MG63 (cell line): ENCODE data around the gene FRMPD2. TPM values are rescaled to one million over a fixed set of nuclear protein-coding genes. Genes with fewer than 3 reads are reported as not detected.

Source experiments
- DNase-seq: peaks from one replicate; pipeline ENCODE4 v3.0.0-alpha.2; 2020
- H3K27me3 ChIP-seq: fragments of 250-450 bp; sonication (Bioruptor Pico); 2 replicates; pipeline ENCODE4 v1.5.1; 2020; ENCODE audit warnings: mild to moderate bottlenecking, moderate library complexity
- H3K36me3 ChIP-seq: fragments of 250-450 bp; sonication (Bioruptor Pico); 2 replicates; pipeline ENCODE4 v1.5.1; 2020; ENCODE audit warnings: mild to moderate bottlenecking, moderate library complexity
- H3K4me3 ChIP-seq: fragments of 250-450 bp; sonication (Bioruptor Pico); 2 replicates; pipeline ENCODE4 v1.5.1; 2020; ENCODE audit warnings: mild to moderate bottlenecking, moderate library complexity
- H3K9me3 ChIP-seq: fragments of 250-450 bp; sonication (Bioruptor Pico); 2 replicates; pipeline ENCODE4 v1.5.1; 2020; ENCODE audit warnings: mild to moderate bottlenecking, moderate library complexity
- total RNA-seq: library from RNA; depleted of rRNA; stranded (reverse); fragments of >200 nt; shearing (Covaris generic); gene quantifications from 2 replicates; pipeline ENCODE4 v1.2.3, GENCODE V29; 2014; ENCODE audit warnings: low replicate concordance

FRMPD2 gene
- total RNA-seq, 1 experiment from 2014 or later, result 1.2 TPM

DNA sequence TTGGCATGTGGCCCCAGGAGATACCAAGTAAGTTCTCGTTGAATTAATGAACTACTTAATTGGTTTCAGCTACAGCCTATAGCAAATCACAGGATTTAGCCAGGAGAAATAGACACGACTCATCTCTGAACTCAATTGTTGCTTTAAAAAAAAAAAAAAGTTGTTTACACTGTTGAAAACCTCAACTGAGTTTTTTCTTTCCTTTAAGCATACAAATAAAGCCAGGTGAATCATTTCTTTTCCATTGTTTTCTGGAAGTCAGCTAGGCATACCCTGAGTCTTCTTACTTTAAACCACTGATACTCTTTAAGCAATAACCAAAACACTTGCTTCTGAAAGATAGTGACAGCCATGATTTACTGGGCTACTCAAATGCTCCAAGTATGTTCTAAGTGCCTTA is 755 bp downstream of the FRMPD2 start:
- H3K27me3 ChIP-seq, result no peaks in the 10 kb centered on the region; the same call in 1 of the 2 replicates
- no peak overlapping the region for H3K4me3 ChIP-seq
- no peaks in the 10 kb centered on the region for H3K9me3 ChIP-seq
- DNase-seq, result no peak
- H3K36me3 ChIP-seq, result no peaks in the 10 kb centered on the region

DNA sequence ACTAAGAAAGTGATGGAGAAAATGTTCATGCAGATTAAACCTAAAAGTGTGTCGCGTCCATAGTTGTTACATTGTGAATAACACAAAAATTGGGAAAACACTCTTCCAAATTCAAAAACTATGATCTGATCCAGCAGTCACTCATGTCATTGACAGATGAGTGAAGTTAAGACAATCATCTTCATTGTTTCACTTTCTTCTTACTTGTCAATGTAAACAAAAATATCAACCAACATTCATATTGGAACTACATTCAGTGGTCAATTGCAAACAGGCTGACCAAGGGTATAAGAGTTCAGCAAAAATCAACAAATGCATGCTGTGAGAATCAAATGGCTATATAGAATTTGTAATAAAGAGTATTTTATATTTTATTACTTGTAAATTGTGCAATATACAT is 1.8 kb downstream of the FRMPD2 start:
- no peaks in the 10 kb centered on the region for H3K36me3 ChIP-seq
- H3K27me3 ChIP-seq, result no peaks in the 10 kb centered on the region; the same call in 1 of the 2 replicates
- H3K4me3 ChIP-seq, result no peak overlapping the region
- DNase-seq, result no peak
- H3K9me3 ChIP-seq, result no peaks in the 10 kb centered on the region

DNA sequence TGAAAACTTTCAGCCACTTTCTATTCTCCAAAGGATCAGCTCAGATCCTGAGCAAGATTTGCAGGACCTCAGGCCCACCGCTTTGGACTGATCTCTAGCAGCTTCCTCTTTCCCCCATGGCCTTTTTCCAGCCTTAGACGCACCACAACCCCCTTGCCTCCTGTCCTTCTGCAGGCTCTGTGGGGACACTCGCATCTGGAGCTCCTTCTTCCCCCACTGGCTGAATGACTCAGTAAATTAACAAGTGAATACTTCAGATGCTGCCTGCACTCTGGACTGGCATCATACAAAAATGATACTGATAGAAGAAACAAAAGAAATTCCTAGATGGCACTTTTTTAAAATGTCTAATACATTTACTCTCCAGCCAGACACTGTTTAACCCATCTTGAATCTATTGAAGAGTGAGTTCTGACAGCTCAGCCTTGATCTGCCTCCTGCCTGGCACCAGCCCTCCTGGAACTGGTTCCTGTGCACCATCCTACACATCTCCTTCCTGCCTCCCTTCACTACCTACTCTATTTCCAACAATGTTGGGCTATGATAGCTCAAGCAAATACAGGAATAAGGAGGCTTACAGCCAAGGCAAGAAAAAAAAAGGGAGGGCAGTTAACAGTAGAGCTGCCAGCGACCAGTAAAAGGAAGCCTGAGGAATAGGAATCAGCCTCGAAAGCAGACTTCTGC is 3.3 kb downstream of the FRMPD2 start:
- Histone ChIP-seq H3K27me3 (no peaks in the 10 kb centered on the region; the same call in 1 of the 2 replicates), H3K36me3 (no peaks in the 10 kb centered on the region), H3K4me3 (no peak overlapping the region), H3K9me3 (no peaks in the 10 kb centered on the region)
- no peak for DNase-seq

DNA sequence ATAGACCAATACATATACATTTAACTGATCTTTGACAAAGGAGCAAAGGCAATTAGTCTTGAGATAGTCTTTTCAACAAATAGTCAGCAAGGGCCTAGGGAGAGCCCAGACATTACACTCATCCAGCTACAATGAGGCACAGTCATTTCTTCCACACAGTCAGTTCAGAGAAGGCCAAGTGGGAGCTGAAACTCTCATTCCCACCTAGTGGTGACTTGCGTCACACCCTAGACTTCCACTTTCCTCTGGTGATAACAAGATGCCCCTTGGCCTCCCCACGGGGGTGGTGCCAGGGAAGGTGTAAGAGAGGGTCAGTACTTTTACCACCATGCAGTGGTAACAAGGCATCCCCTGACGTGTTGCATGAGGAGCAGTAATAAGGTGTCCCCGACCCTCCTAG is 8.0 kb downstream of the FRMPD2 start:
- H3K27me3 ChIP-seq, result peaks cover 6% of the 10 kb centered on the region; the same call in 1 of the 2 replicates
- H3K36me3 ChIP-seq, result no peaks in the 10 kb centered on the region
- H3K4me3 ChIP-seq, result no peak overlapping the region
- no peak for DNase-seq
- no peaks in the 10 kb centered on the region for H3K9me3 ChIP-seq

DNA sequence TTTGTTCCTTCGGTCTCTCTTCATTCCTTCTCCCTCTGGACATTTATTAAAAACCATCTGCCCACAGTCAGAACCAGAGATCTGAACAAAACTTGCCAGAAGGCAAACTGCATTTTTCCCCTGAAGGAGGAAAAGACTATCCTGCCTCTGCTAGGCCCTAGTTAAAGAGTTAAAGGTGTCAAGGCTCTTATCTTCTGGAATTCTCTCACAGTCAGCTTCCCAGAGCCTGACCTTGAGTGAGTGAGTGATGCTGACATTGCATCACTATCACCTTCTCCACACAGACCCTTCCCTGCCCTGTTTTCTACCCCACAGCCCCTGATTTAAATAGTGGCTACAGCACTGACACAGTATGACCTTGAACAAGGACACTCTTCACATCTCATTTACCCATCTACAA is 16.4 kb downstream of the FRMPD2 start:
- no peaks in the 10 kb centered on the region for H3K9me3 ChIP-seq
- H3K27me3 ChIP-seq, result peaks cover 6% of the 10 kb centered on the region; the same call in 1 of the 2 replicates
- H3K4me3 ChIP-seq, result no peak overlapping the region
- H3K36me3 ChIP-seq, result no peaks in the 10 kb centered on the region
- DNase-seq, result no peak

DNA sequence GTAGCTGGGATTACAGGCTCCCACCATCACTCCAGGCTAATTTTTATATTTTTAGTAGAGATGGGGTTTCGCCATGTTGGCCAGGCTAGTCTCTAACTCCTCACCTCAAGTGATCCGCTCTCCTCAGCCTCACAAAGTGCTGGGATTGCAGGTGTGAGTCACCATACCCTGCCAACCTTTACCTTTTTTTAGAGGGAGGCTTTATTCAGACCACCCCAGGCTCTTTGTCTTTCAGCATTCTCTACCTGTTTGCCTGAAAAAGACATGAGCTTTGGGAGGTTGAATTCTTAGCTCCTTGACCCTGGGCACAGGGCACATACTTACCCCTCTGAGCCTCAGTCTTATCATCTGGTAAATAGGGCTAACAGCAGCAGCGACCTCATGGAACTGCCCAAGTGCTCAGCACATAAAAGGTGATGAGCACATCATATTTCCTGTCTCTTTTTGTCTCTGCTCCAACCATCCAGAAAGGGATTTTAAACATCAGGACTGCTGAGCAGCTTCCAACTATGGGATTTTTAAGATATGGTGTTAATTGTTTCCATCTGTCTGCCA is 17.0 kb downstream of the FRMPD2 start:
- H3K27me3 ChIP-seq, result peaks cover 3% of the 10 kb centered on the region; the same call in 1 of the 2 replicates
- DNase-seq, result no peak

DNA sequence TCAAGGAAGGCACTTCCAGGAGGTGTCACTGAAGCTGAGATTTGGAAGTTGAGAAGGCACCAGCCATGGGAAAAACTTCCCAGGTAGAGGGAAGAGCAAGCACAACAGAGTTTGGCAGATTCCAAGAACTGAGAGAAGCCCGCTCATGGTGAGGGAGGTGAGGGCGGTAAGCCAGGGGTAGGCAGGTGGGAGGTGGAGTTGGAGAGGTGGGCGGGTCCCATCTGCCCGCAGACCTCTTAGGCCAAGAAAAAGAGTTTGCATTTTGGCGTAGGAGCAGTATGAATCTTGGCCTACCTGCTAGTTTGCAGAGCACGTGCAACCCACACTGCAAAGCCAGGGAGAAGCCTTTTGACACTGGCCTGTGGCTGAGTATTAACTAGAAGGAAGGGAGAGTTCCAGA is 18.8 kb downstream of the FRMPD2 start:
- H3K36me3 ChIP-seq, result no peaks in the 10 kb centered on the region
- no peak for DNase-seq
- H3K4me3 ChIP-seq, result no peak overlapping the region
- no peaks in the 10 kb centered on the region for H3K27me3 ChIP-seq
- H3K9me3 ChIP-seq, result no peaks in the 10 kb centered on the region

More for the DNA sequence above, 17.0 kb downstream of the FRMPD2 start:
- no peaks in the 10 kb centered on the region for H3K9me3 ChIP-seq
- H3K4me3 ChIP-seq, result no peak overlapping the region
- no peaks in the 10 kb centered on the region for H3K36me3 ChIP-seq

DNA sequence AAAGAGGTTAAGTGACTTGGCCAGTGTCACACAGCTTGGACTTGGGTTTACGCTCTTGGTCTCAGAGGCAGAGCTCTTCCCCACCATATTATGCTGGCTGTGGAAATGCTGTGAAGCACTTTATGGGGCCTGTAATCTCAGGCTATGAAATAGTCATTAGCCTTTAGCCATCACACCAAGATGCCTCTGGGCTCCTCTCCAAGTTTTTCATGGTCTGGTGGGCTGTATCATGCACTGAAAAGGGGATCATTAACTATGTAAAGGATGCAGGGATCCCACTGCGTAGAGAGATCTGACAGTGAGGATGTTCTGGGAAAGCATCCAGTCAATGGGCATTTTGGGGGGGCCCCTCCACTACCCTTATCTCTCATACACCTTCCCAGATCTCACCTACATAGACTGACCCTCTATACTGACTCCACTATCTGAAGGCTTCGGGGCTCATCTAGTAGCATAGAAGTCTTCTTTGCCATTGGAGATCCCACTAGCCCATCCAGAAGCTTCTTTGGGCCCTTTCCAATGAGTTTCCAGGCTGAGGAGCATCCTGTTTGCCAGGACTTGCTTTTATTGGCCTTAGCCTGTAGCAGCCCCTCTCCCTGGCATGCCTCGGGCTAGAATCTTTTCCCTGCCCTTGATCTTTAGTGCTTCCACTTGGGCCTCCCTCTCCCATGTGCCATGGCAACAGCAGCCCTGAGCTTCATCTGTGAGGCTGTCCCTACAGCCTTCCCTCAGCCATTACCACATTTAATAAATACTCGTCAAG is 19.6 kb downstream of the FRMPD2 start:
- H3K36me3 ChIP-seq, result no peaks in the 10 kb centered on the region
- no peaks in the 10 kb centered on the region for H3K27me3 ChIP-seq
- H3K4me3 ChIP-seq, result no peak overlapping the region
- no peak for DNase-seq
- no peaks in the 10 kb centered on the region for H3K9me3 ChIP-seq

DNA sequence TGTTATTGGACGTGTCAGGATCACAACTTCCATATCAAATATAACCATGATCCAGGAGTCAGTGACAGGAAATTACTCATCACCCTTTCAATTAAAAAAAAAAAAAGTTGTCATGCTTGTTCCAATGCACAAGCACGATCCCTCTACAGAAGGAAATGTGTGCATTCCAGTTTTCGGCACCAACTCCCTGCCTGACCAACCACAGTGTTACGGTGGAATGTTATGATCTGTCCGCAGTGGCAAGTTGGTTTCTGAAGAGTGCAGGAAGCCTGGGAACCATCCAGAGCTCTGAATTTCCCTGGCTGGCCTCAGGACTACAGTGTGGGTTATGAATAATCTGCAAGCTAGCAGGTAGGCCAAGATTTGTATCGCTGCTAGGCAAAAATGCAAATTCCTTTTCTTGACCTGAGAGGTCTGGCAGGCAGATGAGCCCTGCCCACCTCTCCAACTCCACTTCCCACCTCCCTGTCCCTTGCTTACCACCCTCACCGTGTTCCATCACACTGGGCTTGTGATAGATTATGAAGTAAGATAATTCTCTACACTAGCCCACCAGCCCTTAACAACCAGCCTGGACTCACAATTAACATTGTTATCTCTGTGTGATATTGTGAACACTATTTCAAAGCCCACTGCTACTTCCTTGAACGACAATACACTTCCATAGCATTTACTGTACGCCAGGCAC is 20.4 kb downstream of the FRMPD2 start:
- DNase-seq, result peak; percentile 32
- Histone ChIP-seq H3K36me3 (no peaks in the 10 kb centered on the region), H3K4me3 (no peak overlapping the region), H3K27me3 (no peaks in the 10 kb centered on the region), H3K9me3 (no peaks in the 10 kb centered on the region)

DNA sequence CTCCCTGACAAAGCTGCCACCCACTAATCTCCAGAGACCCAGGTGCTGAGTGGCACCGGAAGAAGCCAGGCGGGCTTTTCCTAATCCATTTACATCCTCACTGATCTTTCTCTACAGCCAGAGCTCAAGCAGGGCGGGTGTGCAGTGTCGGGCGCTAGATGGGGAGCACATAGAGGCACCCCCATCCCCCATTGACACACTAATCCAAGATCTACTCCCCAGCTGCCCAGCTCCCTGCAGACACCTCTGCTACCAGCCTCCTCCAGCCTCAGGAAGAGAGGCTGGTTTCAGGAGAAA is 22.2 kb downstream of the FRMPD2 start:
- Histone ChIP-seq H3K27me3 (no peaks in the 10 kb centered on the region), H3K9me3 (no peaks in the 10 kb centered on the region), H3K4me3 (no peak overlapping the region), H3K36me3 (no peaks in the 10 kb centered on the region)
- DNase-seq, result no peak

DNA sequence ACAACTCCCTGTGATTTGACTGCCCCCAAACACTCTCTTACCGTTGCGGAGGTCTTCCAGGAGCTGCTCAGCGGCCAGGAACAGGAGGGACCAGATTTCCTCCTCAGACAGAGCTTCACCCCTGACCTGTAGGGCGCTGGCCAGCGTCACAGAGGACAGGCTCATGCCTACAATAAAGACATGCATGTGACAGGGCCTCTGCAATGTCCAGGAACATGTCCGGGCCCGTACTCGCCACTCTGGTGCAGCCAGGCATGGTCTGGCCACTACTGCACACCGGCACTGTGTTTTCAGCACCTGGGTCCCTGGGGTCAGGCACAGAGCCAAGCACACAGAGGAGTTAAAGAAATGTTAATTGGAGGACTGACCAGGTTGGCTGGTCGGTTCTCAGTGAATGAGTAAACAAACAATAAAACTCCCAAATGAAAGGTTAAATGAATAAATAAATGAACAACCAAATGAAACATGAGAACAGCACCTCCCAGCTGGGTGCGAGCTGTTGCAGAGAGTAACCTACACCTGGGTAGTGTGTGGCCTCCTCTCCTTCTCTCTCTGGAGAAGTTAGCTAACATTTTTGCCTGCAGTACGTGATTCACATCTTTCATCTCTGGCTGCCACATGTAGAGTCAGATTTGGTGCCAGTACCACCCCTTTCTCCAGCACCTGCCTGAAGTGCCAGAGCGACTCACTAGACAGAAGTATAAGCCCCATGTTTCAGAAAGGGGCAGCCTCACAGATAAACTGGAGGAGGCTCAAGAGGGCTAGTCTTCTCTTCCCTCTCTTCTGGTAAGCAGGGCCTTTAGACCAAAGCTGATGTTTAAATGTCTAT is 22.8 kb downstream of the FRMPD2 start:
- Histone ChIP-seq H3K36me3 (no peaks in the 10 kb centered on the region), H3K9me3 (no peaks in the 10 kb centered on the region), H3K27me3 (no peaks in the 10 kb centered on the region), H3K4me3 (no peak overlapping the region)
- no peak for DNase-seq

DNA sequence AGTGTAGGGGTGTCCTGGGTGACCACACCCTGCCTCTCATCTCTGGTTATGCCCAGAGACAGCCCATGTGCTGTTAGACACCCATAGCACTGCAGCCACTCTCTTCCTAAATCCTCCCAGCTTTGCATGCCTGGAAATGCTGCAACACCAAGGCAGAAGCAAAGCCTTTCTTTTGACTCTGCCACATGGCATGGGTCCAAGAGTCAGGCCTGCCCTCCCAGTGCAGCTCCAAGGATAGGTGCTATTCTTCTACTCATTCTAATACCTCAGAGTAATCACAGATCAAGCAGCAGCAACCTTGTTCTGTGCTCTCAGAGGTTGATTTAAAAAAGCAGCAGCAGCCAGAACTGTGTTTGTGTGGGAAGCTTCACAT is 23.4 kb downstream of the FRMPD2 start:
- Histone ChIP-seq H3K36me3 (no peaks in the 10 kb centered on the region), H3K9me3 (no peaks in the 10 kb centered on the region), H3K27me3 (no peaks in the 10 kb centered on the region), H3K4me3 (no peak overlapping the region)
- no peak for DNase-seq

DNA sequence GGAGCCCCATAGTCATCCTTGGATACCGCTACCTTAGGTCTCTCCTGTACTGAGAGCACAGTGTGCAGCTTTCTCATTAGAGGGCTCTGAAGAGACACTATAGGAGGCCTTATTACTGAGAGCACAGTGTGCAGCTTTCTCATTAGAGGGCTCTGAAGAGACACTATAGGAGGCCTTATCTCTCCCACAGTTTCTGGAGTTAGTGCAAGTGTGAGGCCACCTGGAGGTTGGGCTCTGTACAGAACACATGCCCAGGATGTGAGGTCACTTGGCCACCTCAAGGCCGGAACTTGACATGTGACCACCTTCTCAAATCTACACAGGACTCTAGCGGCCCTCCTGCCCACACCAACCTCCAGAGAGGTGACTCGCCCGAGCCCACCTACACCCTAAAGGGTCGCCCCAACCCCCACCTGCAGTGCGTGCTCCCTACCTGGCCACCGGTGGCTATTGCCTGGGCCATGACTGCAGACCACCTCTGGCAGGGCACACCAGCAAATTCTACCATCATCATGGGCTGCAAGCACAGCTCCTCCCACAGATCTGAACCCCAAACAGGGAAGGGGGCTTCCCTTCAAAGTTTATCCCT is 24.6 kb downstream of the FRMPD2 start:
- H3K36me3 ChIP-seq, result no peaks in the 10 kb centered on the region
- H3K4me3 ChIP-seq, result no peak overlapping the region
- H3K27me3 ChIP-seq, result no peaks in the 10 kb centered on the region
- H3K9me3 ChIP-seq, result no peaks in the 10 kb centered on the region
- no peak for DNase-seq

DNA sequence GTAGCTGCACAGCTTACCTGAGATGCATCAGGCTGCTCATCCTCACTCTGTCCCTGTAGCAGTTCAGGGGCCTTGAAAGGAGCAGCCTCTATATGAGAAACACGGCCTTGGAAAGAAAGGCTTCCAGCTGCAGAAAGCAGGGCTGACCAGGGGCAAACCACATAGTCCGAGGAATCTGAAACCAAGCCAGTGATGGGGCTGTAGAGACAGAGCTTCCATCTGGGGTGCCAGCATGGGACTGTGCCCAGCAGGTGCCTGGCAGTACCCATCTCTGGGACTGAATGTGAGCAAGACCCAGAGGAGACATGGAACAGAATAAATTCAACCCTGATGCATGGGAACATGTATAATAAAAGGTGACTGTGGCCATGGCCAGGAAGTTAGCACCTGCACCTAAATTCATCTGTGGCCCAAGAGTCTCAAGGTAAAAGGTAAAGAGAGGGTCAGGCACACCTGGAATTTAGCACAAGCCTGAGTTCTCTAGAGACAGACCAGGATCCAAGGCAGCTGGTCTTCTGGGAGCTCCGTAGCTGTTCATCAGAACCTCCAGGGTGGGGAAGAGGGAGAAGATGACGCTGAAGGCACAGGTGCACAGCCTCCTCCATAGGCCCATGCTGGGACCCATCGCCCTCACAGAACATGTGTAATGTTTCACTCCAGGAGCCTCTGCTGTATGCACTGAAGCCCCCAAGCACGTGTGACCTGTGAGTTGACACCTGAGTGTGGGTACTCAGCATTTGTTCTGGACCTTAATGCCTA is 25.3 kb downstream of the FRMPD2 start:
- H3K4me3 ChIP-seq, result no peak overlapping the region
- H3K36me3 ChIP-seq, result no peaks in the 10 kb centered on the region
- H3K27me3 ChIP-seq, result no peaks in the 10 kb centered on the region
- no peaks in the 10 kb centered on the region for H3K9me3 ChIP-seq
- DNase-seq, result no peak

DNA sequence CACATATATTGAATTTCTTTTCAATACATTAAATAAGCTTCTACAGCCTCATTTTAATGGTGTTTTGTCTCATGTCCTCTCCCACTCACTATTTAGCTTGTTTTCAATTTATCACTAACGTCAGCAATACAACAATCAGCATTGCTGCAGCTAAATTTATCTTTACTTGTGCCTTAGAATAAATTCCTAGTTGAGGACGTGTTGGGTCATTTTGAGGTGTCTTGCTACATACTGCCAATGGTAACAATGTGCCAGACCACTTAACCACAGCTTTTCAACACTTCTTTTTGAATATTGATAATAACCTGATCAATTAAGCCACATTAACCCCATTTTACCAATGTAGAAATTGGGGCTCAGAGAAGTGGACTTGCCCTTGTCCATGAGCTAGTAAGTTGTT is 26.0 kb downstream of the FRMPD2 start:
- Histone ChIP-seq H3K27me3 (no peaks in the 10 kb centered on the region), H3K9me3 (no peaks in the 10 kb centered on the region), H3K36me3 (no peaks in the 10 kb centered on the region), H3K4me3 (no peak overlapping the region)
- no peak for DNase-seq

DNA sequence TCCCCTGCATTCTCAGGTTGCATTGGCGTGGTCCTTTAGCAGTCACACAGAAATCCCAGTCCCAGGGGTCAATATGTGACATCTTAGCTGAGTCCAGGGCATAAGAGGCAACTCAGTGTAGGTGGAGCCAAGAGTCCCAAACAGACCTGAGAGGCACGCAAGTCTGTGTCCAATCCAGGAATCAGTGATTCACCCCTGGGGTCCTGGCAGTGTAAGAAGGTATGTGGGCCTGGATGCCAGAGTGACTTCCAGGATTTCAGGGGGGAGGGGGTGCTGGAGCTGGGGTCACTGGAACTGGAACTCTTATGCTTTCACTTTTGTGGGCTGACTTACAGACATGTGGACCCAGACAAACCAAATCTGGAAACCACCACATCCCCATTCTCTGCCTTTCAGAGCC is 26.8 kb downstream of the FRMPD2 start:
- no peaks in the 10 kb centered on the region for H3K27me3 ChIP-seq
- H3K9me3 ChIP-seq, result no peaks in the 10 kb centered on the region
- no peak overlapping the region for H3K4me3 ChIP-seq
- peak; percentile 42 for DNase-seq
- H3K36me3 ChIP-seq, result no peaks in the 10 kb centered on the region
